ENCODE data around the gene ADM2.
"Not testable (repeated sequence)": the region's sequence is repeated elsewhere in the genome, so short reads cannot be mapped to it uniquely, and the experiment has no call there.

Gene ADM2

GRCh38 chr22:50526834-50527801, 45.8 kb downstream of the ADM2 start:
- DNase-seq: no peak

DNA sequence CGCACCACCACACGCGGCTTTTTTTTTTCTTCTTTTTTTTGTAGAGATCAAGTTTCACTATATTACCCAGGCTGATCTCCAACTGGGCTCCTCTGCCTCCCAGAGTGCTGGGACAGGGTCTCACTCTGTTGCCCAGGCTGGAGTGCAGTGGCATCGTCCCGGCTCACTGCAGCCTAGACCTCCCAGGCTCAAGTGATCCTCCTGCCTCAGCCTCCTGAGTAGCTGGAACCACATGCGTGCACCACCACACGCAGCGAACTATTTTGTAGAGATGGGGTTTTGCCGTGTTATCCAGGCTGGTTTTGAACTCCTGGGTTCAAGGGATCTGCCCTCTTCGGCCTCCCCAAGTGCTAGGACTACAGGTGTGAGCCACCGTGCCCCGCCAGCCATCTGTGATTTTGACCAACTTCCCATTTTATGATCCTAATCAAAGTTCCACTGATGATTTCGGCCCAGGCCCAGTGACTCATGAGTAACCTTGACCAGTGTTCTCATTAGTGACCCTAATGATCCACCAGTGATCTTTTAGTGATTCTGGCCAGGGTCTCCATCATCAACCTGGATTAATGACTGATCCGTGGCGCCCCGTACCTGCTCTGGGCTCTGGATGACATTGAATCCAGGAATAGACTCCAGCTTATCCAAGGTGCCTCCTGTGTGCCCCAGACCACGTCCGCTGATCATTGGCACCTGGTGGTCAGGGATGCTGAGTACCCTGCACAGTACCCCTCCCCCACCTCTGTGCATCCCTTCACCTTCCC, 46.8 kb downstream of the ADM2 start:
- no peak for DNase-seq

- no peak for DNase-seq
These were observed 47.5 kb downstream of the ADM2 start for GRCh38 chr22:50528682-50529415.

DNA sequence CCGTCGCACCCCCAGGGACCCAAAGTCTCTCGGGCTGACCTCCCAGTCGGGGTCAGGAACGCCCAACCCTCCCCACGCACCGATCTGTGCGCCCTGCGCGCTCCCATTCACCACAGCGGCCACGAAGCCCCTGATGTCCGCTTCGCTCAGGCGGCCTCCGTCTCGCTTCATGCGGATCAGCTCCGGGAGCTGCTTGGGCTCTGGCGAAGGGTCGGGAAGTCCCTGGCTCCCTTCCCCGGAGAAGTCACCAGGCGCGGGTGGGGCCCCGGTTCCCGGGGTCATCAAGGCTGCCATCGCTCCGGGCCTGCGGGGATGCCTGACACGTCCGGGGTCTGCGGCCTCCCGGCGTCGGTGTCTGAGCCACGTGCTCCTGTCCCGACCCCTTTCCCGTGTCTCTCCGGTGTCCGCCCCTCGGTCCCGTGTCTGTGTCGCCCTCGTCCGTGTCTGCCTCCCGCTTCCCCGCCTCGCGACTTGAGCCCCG, 48.1 kb downstream of the ADM2 start:
- no peak for DNase-seq

DNA sequence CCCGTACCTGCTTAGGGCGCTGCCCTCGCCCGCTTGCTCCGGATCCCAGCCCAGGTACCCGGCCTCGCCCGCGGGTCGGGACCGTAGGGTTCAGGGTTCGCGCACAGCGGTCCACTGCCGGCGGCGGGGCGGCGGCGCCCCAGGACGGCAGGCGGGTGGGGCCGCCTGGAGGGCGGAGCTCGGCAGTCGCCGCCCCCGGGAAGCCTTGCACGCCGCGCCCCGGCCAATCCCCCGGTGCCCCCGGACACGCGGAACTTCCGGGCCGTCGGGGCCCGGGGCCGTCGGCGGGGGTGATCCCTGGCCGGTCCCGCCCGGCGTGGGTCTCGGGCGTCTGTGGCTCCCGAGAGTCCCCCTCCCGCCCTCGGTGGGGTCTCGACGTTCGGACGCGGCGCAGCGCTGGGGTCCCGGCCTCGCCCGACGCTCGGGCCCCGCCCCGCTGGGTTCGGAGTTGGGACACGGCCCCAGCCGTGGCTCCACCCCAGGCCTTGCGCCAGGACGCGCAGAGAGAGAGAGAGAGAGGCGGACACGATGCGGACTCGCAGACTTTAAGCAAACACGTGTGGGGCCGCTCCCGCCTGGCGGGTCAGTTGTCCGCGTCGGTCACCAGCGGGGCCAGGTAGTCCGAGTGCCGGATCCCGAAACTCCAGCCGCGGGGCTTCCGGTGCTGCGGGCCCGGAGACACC, 48.7 kb downstream of the ADM2 start, which contains the start of gene TYMP:
Gene TYMP, minus strand, starts transcription at position 116 of the 683 bp plus-strand sequence. CDS start 303 bp downstream, outside the sequence.
- DNase-seq: no peak

GRCh38 chr22:50530580-50530876, 49.2 kb downstream of the ADM2 start:
- DNase-seq: no peak

GRCh38 chr22:50530877-50531545, 49.7 kb downstream of the ADM2 start:
- no peak for DNase-seq

- no peak for DNase-seq
These were observed 50.2 kb downstream of the ADM2 start for GRCh38 chr22:50531546-50531961.

DNA sequence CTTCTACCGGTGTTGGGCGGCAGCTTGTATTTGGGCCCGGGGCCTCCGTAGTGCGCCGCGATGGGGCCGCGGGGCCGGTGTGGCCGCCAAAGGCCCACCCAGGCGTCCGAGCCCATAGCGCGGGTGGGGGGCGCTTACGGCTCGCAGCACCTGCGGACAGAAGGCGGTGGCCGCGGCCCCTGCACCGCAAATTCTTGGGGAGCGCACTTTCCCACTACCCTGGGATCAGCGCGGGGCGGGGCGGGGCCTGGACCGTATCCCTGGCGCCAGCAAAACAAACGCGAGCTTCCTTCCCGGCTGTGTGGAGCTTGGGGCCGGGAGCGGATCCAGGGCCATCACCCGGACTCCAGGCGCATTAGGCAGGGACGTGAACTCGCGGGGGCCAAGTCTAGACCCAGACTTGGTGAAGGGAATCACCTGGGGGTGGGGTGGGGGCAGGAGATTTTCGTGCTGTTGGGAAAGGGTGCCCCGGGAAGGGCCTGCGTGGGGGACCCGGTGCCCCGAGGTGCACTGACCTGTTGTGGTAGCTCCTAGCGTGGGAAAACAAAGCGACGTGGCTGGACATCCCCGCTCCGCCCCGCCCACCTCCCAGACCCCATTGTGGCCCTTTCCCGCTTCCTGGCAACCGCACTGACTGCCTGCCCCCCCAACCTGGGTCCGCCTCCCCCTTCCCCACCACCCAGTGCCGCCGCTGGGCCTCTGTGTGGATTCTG, 50.8 kb downstream of the ADM2 start:
- DNase-seq: no peak

DNA sequence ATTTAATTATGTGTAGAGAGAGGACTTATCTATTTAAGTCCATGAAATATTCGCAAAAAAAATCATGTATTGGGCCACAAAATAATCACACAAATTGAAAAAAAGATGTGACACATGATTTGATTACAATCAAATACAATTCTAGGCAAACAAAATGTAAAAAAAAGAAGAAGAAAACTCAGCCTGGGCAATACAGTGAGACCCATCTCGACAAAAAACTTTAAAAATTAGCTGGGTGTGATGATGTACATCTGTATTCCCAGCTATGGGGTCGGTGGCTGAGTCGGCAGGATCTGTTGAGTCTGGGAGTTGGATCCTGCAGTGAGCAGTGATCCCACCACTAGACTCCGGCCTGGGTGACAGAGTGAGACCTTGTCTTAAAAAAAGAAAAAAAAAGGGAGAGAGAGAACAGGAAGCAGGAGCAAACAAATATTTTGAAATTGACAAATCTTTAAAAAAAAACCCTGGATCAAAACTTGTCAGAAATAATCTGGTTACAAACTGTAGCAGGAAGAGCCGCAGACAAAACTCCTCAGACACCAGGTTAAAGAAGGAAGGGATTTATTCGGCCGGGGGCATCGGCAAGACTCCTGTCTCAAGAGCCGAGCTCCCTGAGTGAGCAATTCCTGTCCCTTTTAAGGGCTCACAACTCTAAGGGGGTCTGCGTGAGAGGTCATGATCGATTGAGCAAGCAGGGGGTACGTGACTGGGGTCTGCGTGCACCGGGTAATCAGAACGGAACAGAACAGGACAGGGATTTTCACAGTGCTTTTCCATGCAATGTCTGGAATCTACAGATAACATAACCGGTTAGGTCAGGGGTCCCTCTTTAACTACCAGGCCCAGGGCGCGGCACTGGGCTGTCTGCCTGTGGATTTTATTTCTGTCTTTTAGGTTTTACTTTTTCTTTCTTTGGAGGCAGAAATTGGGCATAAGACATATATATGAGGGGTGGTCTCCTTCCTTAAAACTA, 51.8 kb downstream of the ADM2 start:
- no peak for DNase-seq

GRCh38 chr22:50533856-50534711, 52.7 kb downstream of the ADM2 start:
- not testable (repeated sequence) for DNase-seq

DNA sequence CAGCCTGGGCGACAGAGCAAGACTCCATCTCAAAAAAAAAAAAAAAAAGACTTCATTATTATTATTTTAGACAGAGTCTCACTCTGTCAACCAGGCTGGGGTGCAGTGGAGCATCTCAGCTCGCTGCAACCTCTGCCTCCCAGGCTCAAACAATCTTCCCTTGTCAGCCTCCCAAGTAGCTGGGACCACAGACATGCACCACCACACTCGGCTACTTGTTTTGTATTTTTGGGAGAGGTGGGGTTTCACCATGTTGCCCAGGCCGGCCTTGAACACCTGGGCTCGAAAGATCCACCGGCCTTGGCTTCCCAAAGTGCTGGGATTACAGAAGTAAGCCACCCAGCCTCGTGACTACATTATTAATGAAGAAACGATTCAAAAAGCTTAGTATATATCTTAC, 53.8 kb downstream of the ADM2 start:
- DNase-seq: no peak

Data from hippocampal formation (tissue), 2 donors.